G401.6 (cell line): Measurements from ENCODE around the gene EFNA5.
A peak's percentile ranks its signal among the peaks of the same experiment; 100 is the strongest.

Experiments used
- FAIRE-seq: peaks from 2 replicates; lab custom pipeline; 2012; peaks lifted over from hg19 to GRCh38; lab: Jason Lieb, UNC

The EFNA5 gene

DNA sequence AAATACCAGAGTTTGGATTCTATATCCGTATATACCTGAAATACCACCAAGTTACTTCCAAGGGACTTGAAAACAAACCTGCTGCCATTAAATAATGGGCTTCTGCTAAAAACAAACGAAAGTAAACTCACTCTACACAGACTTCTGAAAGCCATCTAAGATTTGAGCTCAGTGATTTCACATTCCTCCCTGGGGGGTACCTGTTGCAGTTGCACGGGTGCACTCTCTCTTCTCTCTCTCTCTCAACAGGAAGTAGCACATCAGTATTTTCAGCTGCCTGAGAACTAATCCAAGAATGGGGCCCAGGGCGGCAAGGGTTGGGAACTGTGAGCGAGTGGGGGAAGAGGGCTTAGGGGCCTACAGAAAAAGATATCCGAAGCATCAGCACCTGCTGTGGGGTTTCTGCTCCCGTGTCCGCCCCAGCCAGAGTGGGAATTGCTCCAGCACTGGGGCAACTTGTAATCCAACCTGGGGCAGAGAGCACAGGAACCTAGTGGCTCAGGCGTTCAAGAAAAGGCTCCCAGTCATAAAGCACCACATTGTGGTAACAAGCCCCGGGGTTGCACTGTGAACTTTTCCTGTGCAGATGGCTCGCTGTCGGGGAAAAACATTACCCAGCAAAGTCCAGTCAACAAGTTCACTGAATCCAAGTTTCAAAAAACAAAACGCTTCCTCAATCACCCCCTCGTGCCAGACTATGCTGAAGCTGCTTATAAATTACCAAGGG lies 99.8 kb downstream of the EFNA5 start:
- no peak for FAIRE-seq

DNA sequence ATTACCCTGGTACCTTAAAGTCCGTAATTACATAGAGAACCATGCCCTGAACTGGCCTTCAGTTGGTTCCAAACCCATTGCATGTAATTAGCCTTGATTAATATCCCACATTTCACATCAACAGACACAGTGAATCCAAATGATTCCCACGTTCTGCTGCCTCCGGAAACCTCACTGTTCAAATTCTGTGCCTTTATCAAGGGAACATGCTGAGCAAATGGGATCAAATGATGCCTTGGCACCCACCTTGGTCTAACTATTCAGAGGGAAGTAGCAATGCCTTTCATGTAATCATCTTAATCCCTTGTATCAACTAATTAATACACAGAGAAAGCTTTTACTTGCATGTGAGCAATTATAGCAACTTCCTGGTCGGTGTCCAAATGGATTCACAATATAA lies 100.6 kb downstream of the EFNA5 start:
- no peak for FAIRE-seq

DNA sequence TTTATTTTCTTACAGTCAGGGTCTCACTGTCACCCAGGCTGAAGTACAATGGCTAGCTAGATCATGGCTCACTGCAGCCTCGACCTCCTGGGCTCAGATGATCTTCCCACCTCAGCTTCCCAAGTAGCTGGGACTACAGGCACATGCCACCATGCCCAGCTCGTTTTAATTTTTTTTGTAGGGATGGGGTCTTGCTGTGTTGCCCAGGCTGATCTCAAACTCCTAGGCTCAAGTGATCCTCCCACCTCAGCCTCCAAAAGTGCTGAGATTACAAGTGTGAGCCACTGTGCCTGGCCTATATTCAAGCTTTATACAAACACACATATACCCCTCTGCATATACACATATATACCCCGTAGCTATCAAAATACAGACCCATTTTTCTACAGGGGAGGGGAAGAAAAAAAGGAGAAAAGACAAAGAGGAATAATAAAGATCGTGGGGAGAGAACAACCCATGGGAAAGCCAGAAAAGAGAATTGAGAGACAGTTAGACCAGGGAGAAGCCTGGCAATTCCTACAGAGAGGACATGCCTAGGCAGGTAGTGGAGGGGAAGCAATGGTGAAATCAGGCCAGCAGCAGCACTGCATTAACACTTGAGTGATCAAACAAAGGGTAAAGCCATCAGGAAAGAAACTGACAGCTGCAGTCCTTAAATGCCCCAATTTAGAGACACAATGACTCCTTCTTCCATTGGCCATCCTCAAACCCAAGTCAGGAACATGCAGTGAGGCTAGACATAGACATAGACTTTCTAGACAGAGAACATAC lies 102.7 kb downstream of the EFNA5 start:
- FAIRE-seq, result no peak

DNA sequence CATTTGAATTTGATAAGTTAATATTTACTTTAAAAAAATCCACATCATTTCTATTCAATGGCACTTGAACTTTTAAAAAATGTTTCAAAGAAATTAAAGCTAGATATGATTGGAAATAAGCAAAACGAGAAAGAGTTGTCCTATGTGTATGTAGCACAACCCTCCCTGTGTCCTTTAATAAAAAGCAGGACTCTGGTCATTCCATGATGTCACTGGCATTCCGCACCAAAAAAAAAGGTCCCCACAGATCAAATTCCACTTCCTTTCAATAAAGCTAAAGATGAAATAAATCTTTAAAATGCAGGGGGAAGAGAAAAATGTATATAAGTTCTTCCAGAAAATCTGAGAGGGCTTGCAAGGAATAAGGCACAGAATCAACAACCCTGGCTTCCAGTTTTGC lies 103.8 kb downstream of the EFNA5 start:
- peak; percentile 44 for FAIRE-seq

DNA sequence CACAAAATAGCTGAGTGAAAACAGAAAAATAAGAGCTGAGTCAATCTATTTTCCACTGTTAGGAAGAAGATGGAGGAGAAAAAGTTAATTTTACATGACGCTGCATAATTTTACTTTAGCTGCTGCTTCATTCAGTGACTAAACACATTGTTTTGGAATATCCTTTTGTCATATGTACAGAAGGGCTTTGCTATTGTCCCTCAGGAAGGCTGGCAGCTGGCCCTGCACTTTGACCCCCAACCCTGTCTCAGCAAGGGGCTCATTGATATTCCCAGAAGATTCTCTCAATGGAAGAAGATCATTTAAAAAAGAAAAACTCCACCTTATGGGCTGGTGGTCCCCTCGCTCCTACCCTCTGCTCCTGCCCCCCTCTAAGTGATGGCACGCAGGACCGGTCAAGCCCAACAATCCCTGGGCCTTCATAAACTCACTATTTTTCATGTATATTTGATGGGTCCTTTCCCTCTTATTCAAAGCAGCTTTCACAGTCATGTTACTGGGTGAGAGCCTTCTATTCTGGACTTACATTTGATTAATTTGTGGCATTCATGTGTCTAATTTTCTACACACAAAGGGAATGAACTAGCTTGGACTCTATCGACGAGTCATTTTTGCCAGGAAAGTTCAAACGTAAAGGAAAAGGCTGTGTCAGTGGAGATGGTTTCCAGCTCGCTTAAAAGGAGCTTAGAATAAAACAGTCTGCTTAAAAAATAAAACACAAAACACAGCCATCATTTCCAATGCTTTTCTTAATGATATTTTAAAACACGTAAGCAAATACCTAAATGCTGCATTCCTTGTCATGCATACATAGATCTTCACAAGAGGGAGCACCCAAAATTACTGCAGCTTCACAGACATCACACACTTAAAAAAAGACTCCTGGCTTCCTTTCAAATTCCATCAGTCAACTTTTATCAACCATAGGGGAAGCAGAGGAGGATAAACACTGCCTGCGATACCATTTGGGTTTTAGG lies 104.7 kb downstream of the EFNA5 start:
- no peak for FAIRE-seq

DNA sequence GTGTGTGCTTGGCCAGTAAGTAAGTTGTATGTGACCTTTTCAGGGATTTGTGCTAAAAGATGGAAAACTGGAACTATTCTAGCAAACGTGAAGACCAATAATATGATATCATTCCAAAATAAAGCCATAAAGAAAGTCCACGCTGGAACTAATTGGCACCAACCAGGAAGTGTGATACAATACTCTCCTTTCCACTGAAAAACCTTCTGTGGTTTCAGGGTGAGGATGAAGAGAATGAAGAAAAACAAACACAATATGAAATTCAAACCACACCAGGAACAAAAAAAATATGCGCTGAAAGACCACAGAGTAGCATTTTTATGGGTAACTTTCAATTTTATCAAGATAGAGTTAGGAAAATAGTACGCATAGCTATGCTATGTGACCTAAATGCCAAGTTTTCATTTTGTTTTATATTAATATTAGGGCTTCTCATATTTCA lies 105.8 kb downstream of the EFNA5 start:
- FAIRE-seq, result no peak

DNA sequence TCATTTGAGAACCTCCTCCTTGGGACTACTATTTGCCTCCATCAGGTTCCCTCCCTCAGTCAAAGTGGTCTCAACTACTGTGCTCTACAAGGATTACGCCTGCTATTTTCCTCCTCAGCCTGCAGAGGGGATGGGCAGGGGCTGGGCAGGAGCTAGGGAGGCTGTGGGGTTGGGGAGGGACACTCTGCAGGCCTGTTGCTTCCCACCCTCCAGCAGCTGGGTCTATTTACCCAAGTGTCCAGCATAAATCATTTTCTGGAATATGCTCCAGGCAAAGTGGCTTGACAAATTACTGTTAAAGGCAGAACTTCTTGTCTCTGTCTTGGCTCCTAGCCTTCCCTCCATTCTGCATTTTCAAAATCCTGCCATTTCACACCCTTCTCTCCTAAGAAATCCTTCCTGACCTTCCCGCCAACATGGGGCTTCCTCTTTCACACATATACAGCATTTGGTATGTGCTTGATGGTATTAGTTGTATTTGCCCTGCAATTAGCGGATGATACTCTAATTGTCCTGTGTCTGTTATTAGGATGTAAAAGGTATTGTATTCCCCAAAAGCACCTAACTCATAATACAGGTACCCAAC lies 106.7 kb downstream of the EFNA5 start:
- no peak for FAIRE-seq

DNA sequence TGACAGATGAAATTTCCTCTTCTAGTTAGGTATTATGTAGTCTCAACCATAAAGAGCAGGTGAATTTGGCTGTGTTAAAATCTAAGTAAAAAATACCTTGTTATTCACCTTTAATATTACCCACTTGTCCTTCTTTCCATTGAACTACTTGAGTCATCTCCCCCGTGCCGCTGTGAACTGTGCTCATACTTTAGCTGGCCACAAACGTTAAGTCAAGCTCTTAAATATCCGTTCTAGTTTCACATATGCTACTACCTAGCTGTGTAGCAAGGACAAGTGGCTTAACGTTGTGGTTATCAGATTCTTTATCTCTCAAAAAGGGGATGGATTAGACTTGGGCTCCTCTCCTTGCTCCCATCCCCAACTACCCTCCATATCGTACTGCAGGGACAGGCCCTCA lies 110.4 kb downstream of the EFNA5 start:
- FAIRE-seq, result no peak

DNA sequence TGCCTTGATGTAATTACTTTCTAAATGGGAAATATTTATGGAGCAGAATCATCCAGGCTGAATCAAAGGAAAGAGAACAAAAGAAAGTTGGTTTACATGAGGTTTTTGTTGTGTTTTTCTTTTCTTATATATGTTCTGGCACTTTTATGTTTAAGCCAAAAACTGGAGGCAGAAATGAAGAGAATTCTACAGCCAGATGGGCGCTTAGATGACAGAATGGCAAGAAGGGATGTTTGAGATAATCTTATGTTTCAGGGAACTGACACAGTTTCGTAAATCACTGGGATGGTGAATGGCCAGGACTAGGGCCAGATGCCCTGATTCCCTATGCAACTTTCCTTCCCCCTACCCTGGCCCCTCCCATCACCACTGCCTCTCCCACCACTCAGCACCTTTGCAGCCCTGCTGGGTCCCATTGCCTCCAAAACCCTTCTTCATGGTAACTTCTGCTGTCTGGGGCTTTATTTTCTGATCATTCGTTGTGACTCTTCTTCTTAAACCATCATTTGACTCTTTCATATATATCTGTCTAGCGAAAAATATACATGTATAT lies 111.8 kb downstream of the EFNA5 start:
- FAIRE-seq, result no peak

DNA sequence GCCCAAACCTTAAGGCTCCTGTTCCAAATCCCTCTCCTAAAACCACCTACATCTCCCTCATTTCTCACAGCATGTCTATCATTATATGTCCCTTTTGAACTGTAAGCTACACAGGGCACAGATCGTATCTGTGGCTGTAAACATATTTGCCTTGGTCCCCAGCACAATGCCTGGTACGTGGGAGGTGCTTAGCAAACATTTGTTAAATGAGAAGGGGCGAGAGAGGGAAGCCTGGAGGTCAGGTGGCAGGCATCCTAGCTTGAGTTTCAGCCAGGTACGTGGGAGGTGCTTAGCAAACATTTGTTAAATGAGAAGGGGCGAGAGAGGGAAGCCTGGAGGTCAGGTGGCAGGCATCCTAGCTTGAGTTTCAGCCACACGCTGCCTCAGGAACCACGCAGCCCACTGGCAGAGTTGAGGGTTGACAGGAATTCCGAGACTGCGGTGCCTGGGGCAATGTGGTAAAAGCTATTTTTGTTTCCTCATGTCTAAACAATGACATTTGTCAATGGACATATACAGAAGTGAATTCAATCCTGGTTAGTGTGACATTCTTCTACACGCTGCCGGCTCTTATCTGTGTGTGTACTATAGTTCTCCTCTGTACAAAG lies 113.6 kb downstream of the EFNA5 start:
- FAIRE-seq, result no peak

DNA sequence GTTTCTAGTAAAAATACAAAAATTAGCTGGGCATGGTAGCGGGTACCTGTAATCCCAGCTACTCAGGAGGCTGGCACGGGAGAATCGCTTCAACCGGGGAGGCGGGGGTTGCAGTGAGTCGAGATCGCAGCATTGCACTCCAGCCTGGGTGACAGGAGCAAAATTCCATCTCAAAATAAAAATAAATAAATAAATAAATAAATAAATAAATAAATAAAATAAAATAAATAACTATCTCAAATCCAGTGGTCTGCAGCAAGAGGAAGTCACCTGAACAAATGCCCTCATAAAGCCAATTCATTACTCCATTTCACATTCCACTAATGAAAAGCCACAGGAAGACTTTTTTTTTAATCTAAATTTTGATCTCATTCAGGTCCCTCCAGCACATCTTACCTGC lies 114.2 kb downstream of the EFNA5 start:
- FAIRE-seq, result no peak

DNA sequence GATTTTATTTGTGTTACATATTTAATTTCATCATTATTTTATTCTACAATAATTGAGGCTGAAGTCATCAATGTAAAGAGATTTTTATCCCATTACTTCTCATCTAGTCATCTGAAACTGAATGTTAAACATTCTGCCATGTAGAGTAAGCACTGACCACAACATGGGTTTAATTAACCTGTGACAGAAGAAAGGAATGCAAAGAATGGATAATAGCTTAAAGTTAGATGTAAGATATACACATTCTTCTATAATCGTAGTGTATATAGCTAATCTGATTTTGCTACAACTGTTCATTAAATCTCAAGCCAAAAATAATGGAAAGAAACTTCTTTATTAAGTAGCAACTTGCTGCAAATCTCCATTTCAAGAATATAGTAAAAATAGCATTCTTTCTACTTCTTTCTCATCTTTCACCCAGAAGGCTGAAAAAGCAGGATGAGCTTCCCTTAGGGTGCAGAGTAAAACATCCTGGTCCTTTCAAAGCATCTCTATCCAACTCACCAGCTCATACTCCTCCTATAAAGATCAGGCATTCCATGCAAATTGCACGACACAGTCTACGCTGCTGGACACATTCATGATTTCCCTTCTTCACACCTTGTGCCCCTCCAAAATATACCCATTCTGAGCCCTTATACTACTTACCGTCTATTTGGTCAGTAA lies 115.2 kb downstream of the EFNA5 start:
- FAIRE-seq, result no peak

DNA sequence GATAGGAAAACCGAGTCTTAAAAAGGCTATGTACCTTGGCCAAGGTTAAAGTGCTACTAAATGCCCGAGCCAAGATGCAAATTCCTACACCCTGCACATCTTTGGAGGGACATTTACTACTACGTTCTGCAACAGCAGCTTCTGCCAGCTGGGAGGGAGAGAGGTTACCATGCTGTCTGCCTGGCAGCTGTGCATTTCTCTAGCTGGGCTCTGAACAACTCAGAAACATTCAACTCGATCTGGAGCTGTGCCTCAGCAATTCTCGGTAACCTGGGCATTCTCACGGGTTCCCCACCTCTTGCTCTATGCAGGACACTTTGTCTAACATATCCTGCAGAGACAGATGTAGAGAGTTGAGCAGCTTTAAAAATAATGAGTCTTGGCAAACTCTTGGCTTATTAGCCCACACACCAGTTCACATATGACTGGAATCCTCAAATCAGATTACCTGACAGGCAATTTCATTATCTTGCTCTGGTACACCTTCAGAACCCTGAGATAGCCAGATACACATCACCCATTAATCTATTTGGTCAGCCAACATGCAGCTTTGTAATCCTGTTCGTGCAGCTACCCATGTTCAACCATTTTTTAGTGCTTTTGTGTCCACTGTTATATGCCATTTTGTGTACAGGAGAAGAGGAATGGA lies 115.8 kb downstream of the EFNA5 start:
- no peak for FAIRE-seq

DNA sequence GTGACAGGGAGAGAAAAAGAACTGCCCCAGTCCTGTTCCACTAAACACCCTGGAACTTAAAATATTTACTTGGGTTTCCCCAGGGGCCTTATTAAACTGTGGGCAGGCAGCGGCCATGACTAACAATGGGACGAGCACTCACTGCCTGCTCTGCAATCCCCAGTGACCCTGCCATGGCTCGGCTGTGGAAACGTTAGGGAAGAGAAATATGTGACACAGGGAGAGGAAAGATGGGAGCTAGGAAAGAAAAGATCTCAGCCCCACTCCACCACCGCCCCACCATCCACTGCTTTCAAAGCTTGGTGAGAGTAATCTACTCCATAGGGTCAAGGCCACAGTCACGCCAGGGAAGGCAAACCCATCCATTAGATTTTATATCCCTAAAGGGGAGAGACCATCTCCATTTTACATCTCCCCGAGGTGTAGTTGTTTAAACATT lies 117.6 kb downstream of the EFNA5 start:
- no peak for FAIRE-seq

DNA sequence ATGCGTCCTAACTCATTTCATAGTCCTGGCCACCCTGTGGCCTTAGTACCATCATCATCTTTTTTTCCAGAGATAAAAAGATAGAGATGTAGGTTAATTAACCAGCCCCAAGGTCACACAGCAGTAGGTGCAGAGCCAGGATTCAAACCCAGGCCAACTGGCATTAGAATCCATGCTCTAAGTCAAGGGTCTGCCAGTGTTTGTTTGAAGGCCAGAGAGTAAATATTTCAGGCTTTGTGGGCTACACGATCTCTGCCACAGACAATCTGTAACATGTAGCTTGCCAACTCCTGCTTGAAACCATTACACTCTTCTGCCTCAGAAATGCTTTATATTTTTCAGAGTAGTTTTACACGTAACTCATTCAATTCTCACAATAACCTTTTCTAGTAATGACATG lies 119.6 kb downstream of the EFNA5 start:
- FAIRE-seq, result no peak

DNA sequence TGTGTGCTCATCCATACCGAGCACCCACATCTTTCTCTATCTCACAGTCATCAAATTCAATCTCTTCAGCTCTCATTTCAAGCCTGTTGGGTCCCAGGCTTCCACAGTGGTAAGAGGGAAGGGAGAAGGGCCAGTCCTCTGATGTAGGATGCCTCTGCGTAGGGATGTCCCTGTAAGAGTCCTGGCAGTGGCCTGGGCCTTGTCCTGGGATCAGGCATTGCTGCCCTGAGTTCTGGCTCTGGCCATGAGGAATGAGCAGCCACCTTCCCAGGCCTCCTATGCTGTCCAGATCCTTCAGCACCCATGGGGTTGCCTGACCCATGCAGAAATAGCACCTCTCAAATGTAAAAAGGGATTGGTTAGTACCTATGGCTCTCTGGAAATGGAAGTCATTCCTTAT lies 121.2 kb downstream of the EFNA5 start:
- FAIRE-seq, result no peak

DNA sequence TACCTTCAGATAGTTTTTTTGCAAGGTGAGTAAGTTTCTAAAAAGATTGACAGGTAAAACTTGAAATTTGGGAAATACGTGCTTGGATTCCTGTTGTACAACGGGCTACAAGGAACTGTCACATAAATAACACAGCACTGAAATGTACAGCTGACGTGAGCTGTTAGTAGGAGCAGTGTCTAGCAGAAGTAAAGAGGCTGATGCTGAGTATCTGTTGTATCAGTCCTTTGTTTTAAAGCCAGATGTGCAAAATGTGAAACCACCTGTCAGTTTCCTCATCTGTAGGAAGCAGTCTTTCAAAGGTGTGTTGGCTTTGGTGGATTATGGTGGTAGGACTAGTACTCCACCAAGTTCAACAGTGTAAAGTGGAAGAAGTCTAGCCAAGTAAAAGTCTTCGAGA lies 122.3 kb downstream of the EFNA5 start:
- FAIRE-seq, result no peak

DNA sequence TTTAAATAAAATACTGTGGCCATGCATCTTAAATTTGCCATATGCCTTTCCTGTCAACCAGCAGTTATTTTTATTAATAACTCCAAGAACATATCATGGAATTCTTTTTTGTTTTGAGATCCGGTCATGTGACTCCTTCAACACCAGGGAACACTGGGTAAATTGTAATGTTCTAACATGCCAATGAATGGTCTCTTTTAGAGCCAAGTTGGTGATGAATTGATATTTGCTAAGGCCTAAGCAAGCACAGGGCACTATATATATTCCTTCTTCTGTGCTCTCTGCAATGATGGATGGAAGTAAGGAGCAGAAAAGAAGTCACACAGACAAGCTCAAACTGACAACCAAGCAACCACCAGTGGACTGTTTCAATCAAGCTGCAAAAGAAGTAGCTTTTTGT lies 124.0 kb downstream of the EFNA5 start:
- FAIRE-seq, result no peak

DNA sequence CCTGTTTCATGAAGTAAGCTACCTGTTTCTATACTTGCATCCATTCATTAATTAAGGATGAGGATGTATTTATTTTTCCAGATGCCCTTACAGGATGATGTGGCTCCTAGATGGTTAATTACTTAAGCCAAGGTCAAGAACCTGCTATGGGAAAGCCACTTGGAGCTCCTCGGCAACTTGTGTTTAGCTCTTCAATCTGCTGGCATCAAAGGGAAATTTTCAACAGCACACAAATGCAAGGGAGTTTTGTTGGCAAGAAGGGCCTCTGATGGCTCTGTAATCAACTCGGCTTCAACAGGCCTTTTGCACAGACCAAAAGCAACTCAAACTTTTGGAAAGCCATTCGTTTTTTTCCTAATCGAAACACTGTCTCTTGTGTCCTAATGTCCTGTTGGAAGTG lies 125.3 kb downstream of the EFNA5 start:
- FAIRE-seq, result no peak

DNA sequence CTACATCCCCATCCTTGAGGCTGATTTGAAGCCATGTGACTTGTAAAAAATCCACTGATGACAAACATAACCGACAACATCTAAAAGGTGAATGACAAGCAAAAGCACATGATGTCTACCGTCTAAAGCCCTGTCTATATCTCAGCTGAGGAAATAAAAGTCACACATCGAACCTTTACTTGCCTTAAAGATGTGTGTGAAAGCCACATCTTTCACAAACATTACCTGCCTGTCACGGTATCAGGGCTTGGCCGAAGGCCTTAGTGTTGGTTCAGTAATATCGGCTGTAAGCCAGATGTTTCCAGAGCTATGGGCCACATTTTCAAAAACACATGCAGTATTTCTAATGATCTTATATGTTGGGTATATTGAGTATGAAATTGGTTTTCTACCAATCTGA lies 125.8 kb downstream of the EFNA5 start:
- FAIRE-seq, result no peak
